Measurements from ENCODE around the gene COMT. TPM values are rescaled to one million over a fixed set of nuclear protein-coding genes. Genes with fewer than 3 reads are reported as not detected.

Gene COMT
- total RNA-seq, 1 experiment from 2014 or later, result 109 TPM

GRCh38 chr22:20001082-20001638, 59.6 kb downstream of the COMT start (continued):
- TF ChIP-seq CTCF (IDR thresholded peaks at IDR 0.05 in 2 of 3, conservative IDR thresholded peaks at IDR 0.05 in 1 of 3; ENCODE audit: borderline replicate concordance in 1 of 3, insufficient read depth in 1 of 3, low read depth in 2 of 3, low read length in 2 of 3) (no peak), POLR2AphosphoS5 (IDR thresholded peaks at IDR 0.05; ENCODE audit: low read depth, low read length) (no peak), SIN3A (IDR thresholded peaks at IDR 0.05; ENCODE audit: low read depth) (no peak), MAX (IDR thresholded peaks at IDR 0.05) (no peak), ZBTB33 (IDR thresholded peaks at IDR 0.05; ENCODE audit: extremely low read depth, insufficient replicate concordance, low read length) (no peak), CBX3 (IDR thresholded peaks at IDR 0.05; ENCODE audit: low read depth) (no peak)

GRCh38 chr22:20002128-20002527, 60.6 kb downstream of the COMT start:
- H4K20me1 ChIP-seq (ENCODE audit: insufficient read depth), result no peaks in the 10 kb centered on the region
- BruUV-seq (replicated peaks), result no TSS peak
- intact Hi-C loops (cut with micrococcal nuclease), result no loop called here
- no peaks in the 10 kb centered on the region for H3K9me2 ChIP-seq (ENCODE audit: insufficient read depth)
- H2AFZ ChIP-seq (ENCODE audit: low read depth, low read length, poor library complexity, severe bottlenecking), result no peak overlapping the region
- H3K4me3 ChIP-seq (replicated peaks in 1 of 2; ENCODE audit: low read depth in 1 of 2, low read length in 2 of 2), result no peak overlapping the region
- peaks cover 0 to 4% of the 10 kb centered on the region in 2 experiments; a peak in 1 of 4 replicates for H3K36me3 ChIP-seq (ENCODE audit: control insufficient read depth in 1 of 2, insufficient read depth in 2 of 2, low read length in 2 of 2)
- H3K9me3 ChIP-seq (ENCODE audit: control insufficient read depth in 1 of 2, insufficient read depth in 1 of 2, low read depth in 1 of 2, low read length in 2 of 2), result peaks cover 12 to 14% of the 10 kb centered on the region in 2 experiments; a peak in 1 of 4 replicates
- no peaks in the 10 kb centered on the region for H3K79me2 ChIP-seq (ENCODE audit: insufficient read depth, low read length)
- peaks cover 0 to 5% of the 10 kb centered on the region in 2 experiments; a peak in 1 of 4 replicates for H3K4me1 ChIP-seq (ENCODE audit: control insufficient read depth in 1 of 2, insufficient read depth in 2 of 2, low read length in 2 of 2)
- ChIA-PET RAD21 (ENCODE audit: low non-redundant PET in 1 of 2, low total read pairs in 2 of 2, uncharacterized antibody in 2 of 2, unreplicated experiment in 2 of 2) (no interaction called here), CTCF (no interaction called here), POLR2A (no interaction called here)
- DNase-seq (ENCODE audit: low read depth, low spot score) (no peak), ATAC-seq (no peak)
- no peak overlapping the region for H3K9ac ChIP-seq (ENCODE audit: low read length)
- no peak overlapping the region for H3K4me2 ChIP-seq (ENCODE audit: low read length)
- H3K27me3 ChIP-seq (ENCODE audit: insufficient read depth, low read length), result no peaks in the 10 kb centered on the region
- no peak overlapping the region for H3K27ac ChIP-seq (ENCODE audit: low read depth, low read length)
- TF ChIP-seq CTCF (IDR thresholded peaks at IDR 0.05 in 2 of 3, conservative IDR thresholded peaks at IDR 0.05 in 1 of 3; ENCODE audit: borderline replicate concordance in 1 of 3, insufficient read depth in 1 of 3, low read depth in 2 of 3, low read length in 2 of 3), result no peak
- TF ChIP-seq POLR2AphosphoS5 (IDR thresholded peaks at IDR 0.05; ENCODE audit: low read depth, low read length), result no peak
- no peak for TF ChIP-seq YY1 (IDR thresholded peaks at IDR 0.05; ENCODE audit: extremely low read depth, insufficient replicate concordance, low read depth, low read length)
- TF ChIP-seq FOSL1 (IDR thresholded peaks at IDR 0.05; ENCODE audit: low read depth), result no peak
- no peak for TF ChIP-seq JUND (IDR thresholded peaks at IDR 0.05)
- no peak for TF ChIP-seq POLR2A (IDR thresholded peaks at IDR 0.05; ENCODE audit: borderline replicate concordance, extremely low read depth, insufficient read depth, insufficient read length)
- TF ChIP-seq TCF7L2 (IDR thresholded peaks at IDR 0.05; ENCODE audit: borderline replicate concordance, extremely low read depth, insufficient read depth, insufficient read length), result no peak
- TF ChIP-seq SP1 (IDR thresholded peaks at IDR 0.05; ENCODE audit: low read depth), result no peak
- TF ChIP-seq EZH2phosphoT487 (IDR thresholded peaks at IDR 0.05; ENCODE audit: borderline replicate concordance), result no peak
- TF ChIP-seq SIN3A (IDR thresholded peaks at IDR 0.05; ENCODE audit: low read depth), result no peak
- no peak for TF ChIP-seq SRF (IDR thresholded peaks at IDR 0.05; ENCODE audit: low read depth)
- TF ChIP-seq ZFX (IDR thresholded peaks at IDR 0.05), result no peak
- no peak for TF ChIP-seq ELF1 (IDR thresholded peaks at IDR 0.05; ENCODE audit: borderline replicate concordance, low read depth)
- no peak for TF ChIP-seq EZH2 (IDR thresholded peaks at IDR 0.05)
